ENCODE data around the gene RXRA.

Gene RXRA

DNA sequence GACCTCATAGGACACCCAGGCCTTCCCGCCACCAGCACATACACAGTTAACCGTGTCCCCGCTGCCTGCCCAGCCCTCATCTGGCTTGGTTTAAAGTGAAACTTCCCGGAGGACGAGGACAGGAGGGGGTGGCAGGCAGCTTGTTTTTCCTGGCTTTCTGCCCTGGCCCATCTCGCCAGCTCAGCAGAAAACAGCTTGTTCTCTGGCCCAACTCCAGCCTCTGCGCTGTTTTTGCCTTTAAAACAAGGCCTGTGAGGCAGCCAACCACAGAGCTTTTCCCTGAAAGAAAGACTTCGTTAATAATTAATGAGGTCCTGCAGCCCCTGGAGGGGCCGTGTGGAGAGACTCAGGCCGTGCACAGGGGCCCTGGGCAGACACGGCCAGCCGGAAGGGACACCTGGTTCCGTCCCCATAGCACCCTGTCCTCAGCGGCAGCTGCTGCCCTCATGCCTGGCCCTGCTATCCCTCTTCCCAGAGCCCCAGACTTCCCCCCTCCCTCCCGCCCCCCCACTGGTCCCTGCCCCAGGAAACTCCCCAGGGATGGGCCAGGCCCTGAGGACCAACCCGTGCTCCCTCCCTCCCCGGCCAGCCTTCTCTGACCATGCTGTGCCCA lies 108.7 kb downstream of the RXRA start (continued):
- TF ChIP-seq, protein P1, sequence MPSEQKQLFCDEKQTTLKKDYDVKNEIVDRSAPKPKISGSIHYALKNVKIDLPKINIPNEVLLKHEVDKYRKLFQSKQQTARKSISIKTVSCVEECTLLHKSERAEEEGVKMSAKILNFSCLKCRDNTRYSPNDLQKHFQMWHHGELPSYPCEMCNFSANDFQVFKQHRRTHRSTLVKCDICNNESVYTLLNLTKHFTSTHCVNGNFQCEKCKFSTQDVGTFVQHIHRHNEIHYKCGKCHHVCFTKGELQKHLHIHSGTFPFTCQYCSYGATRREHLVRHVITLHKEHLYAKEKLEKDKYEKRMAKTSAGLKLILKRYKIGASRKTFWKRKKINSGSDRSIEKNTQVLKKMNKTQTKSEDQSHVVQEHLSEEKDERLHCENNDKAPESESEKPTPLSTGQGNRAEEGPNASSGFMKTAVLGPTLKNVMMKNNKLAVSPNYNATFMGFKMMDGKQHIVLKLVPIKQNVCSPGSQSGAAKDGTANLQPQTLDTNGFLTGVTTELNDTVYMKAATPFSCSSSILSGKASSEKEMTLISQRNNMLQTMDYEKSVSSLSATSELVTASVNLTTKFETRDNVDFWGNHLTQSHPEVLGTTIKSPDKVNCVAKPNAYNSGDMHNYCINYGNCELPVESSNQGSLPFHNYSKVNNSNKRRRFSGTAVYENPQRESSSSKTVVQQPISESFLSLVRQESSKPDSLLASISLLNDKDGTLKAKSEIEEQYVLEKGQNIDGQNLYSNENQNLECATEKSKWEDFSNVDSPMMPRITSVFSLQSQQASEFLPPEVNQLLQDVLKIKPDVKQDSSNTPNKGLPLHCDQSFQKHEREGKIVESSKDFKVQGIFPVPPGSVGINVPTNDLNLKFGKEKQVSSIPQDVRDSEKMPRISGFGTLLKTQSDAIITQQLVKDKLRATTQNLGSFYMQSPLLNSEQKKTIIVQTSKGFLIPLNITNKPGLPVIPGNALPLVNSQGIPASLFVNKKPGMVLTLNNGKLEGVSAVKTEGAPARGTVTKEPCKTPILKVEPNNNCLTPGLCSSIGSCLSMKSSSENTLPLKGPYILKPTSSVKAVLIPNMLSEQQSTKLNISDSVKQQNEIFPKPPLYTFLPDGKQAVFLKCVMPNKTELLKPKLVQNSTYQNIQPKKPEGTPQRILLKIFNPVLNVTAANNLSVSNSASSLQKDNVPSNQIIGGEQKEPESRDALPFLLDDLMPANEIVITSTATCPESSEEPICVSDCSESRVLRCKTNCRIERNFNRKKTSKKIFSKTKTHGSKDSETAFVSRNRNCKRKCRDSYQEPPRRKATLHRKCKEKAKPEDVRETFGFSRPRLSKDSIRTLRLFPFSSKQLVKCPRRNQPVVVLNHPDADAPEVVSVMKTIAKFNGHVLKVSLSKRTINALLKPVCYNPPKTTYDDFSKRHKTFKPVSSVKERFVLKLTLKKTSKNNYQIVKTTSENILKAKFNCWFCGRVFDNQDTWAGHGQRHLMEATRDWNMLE (tag by site-specific recombination; conservative IDR thresholded peaks at IDR 0.05; ENCODE audit: low read depth), result no peak
- no peak for TF ChIP-seq BCL11B (tag by site-specific recombination; IDR thresholded peaks at IDR 0.05; ENCODE audit: low read depth)
- TF ChIP-seq, protein P2, sequence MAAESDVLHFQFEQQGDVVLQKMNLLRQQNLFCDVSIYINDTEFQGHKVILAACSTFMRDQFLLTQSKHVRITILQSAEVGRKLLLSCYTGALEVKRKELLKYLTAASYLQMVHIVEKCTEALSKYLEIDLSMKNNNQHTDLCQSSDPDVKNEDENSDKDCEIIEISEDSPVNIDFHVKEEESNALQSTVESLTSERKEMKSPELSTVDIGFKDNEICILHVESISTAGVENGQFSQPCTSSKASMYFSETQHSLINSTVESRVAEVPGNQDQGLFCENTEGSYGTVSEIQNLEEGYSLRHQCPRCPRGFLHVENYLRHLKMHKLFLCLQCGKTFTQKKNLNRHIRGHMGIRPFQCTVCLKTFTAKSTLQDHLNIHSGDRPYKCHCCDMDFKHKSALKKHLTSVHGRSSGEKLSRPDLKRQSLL (tag by site-specific recombination; IDR thresholded peaks at IDR 0.05), result no peak
- TF ChIP-seq, protein P3, sequence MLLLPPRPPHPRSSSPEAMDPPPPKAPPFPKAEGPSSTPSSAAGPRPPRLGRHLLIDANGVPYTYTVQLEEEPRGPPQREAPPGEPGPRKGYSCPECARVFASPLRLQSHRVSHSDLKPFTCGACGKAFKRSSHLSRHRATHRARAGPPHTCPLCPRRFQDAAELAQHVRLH (tag by site-specific recombination; IDR thresholded peaks at IDR 0.05), result no peak
- 0 out of 2 replicates have a peak, but pooled peaks have one; percentile 34 for TF ChIP-seq ZFP69B (tag by site-specific recombination; IDR thresholded peaks at IDR 0.05)
- no peak for TF ChIP-seq ZNF76 (tag by site-specific recombination; IDR thresholded peaks at IDR 0.05; ENCODE audit: borderline replicate concordance, low read depth)
- TF ChIP-seq, protein P4, sequence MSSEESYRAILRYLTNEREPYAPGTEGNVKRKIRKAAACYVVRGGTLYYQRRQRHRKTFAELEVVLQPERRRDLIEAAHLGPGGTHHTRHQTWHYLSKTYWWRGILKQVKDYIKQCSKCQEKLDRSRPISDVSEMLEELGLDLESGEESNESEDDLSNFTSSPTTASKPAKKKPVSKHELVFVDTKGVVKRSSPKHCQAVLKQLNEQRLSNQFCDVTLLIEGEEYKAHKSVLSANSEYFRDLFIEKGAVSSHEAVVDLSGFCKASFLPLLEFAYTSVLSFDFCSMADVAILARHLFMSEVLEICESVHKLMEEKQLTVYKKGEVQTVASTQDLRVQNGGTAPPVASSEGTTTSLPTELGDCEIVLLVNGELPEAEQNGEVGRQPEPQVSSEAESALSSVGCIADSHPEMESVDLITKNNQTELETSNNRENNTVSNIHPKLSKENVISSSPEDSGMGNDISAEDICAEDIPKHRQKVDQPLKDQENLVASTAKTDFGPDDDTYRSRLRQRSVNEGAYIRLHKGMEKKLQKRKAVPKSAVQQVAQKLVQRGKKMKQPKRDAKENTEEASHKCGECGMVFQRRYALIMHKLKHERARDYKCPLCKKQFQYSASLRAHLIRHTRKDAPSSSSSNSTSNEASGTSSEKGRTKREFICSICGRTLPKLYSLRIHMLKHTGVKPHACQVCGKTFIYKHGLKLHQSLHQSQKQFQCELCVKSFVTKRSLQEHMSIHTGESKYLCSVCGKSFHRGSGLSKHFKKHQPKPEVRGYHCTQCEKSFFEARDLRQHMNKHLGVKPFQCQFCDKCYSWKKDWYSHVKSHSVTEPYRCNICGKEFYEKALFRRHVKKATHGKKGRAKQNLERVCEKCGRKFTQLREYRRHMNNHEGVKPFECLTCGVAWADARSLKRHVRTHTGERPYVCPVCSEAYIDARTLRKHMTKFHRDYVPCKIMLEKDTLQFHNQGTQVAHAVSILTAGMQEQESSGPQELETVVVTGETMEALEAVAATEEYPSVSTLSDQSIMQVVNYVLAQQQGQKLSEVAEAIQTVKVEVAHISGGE (tag by site-specific recombination; conservative IDR thresholded peaks at IDR 0.05; ENCODE audit: low read depth), result no peak
- TF ChIP-seq ZNF529 (tag by site-specific recombination; IDR thresholded peaks at IDR 0.05; ENCODE audit: insufficient replicate concordance), result no peak
- TF ChIP-seq ZNF132 (tag by site-specific recombination; IDR thresholded peaks at IDR 0.05; ENCODE audit: borderline replicate concordance), result no peak
- TF ChIP-seq ZNF24 (tag by site-specific recombination; IDR thresholded peaks at IDR 0.05), result no peak
- no peak for TF ChIP-seq ZNF510 (tag by site-specific recombination; IDR thresholded peaks at IDR 0.05; ENCODE audit: insufficient replicate concordance)
- TF ChIP-seq, protein P5, sequence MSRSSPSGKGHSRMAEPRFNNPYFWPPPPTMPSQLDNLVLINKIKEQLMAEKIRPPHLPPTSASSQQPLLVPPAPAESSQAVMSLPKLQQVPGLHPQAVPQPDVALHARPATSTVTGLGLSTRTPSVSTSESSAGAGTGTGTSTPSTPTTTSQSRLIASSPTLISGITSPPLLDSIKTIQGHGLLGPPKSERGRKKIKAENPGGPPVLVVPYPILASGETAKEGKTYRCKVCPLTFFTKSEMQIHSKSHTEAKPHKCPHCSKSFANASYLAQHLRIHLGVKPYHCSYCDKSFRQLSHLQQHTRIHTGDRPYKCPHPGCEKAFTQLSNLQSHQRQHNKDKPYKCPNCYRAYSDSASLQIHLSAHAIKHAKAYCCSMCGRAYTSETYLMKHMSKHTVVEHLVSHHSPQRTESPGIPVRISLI (tag by site-specific recombination; IDR thresholded peaks at IDR 0.05), result no peak
- no peak for TF ChIP-seq GLI2 (tag by site-specific recombination; IDR thresholded peaks at IDR 0.05; ENCODE audit: borderline replicate concordance, low read depth)
- no peak for TF ChIP-seq ZNF830 (tag by site-specific recombination; IDR thresholded peaks at IDR 0.05; ENCODE audit: low read depth)
- TF ChIP-seq ZNF404 (tag by site-specific recombination; IDR thresholded peaks at IDR 0.05), result no peak
- TF ChIP-seq, protein P6, sequence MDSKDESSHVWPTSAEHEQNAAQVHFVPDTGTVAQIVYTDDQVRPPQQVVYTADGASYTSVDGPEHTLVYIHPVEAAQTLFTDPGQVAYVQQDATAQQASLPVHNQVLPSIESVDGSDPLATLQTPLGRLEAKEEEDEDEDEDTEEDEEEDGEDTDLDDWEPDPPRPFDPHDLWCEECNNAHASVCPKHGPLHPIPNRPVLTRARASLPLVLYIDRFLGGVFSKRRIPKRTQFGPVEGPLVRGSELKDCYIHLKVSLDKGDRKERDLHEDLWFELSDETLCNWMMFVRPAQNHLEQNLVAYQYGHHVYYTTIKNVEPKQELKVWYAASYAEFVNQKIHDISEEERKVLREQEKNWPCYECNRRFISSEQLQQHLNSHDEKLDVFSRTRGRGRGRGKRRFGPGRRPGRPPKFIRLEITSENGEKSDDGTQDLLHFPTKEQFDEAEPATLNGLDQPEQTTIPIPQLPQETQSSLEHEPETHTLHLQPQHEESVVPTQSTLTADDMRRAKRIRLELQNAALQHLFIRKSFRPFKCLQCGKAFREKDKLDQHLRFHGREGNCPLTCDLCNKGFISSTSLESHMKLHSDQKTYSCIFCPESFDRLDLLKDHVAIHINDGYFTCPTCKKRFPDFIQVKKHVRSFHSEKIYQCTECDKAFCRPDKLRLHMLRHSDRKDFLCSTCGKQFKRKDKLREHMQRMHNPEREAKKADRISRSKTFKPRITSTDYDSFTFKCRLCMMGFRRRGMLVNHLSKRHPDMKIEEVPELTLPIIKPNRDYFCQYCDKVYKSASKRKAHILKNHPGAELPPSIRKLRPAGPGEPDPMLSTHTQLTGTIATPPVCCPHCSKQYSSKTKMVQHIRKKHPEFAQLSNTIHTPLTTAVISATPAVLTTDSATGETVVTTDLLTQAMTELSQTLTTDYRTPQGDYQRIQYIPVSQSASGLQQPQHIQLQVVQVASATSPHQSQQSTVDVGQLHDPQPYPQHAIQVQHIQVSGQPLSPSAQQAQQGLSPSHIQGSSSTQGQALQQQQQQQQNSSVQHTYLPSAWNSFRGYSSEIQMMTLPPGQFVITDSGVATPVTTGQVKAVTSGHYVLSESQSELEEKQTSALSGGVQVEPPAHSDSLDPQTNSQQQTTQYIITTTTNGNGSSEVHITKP (tag by site-specific recombination; IDR thresholded peaks at IDR 0.05), result 0 out of 2 replicates have a peak, but pooled peaks have one; percentile 36
- TF ChIP-seq ZNF211 (tag by site-specific recombination; IDR thresholded peaks at IDR 0.05; ENCODE audit: low read depth), result no peak
- TF ChIP-seq, protein P7, sequence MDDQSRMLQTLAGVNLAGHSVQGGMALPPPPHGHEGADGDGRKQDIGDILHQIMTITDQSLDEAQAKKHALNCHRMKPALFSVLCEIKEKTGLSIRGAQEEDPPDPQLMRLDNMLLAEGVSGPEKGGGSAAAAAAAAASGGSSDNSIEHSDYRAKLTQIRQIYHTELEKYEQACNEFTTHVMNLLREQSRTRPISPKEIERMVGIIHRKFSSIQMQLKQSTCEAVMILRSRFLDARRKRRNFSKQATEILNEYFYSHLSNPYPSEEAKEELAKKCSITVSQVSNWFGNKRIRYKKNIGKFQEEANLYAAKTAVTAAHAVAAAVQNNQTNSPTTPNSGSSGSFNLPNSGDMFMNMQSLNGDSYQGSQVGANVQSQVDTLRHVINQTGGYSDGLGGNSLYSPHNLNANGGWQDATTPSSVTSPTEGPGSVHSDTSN (CRISPR knock-in tag; IDR thresholded peaks at IDR 0.05), result no peak
- TF ChIP-seq ZNF292 (tag by site-specific recombination; IDR thresholded peaks at IDR 0.05; ENCODE audit: borderline replicate concordance, low read depth), result no peak
- TF ChIP-seq ZNF660 (tag by site-specific recombination; IDR thresholded peaks at IDR 0.05), result 0 out of 2 replicates have a peak, but pooled peaks have one; percentile 23
- TF ChIP-seq ZNF658 (tag by site-specific recombination; IDR thresholded peaks at IDR 0.05), result no peak
- TF ChIP-seq ZNF202 (tag by site-specific recombination; IDR thresholded peaks at IDR 0.05; ENCODE audit: borderline replicate concordance), result no peak

Data from HEK293 (cell line).